NCI-H69 (cell line): ENCODE measurements around the gene COX11.
A peak's percentile ranks its signal among the peaks of the same experiment; 100 is the strongest.

Experiments
- DNase-seq: peaks from one replicate; lab custom pipeline; 2025; lab: John Stamatoyannopoulos, UW

Gene COX11

GRCh38 chr17:54968262-54968987 is at the start of gene COX11, which contains the start of gene STXBP4:
Gene COX11, minus strand, starts transcription at chr17:54968654. Its CDS starts 8 bp downstream, at chr17:54968646.
Gene STXBP4, plus strand, starts transcription at chr17:54968765. Its CDS starts 17,455 bp downstream, at chr17:54986220.
- peak; percentile 98 for DNase-seq

- peak; percentile 34 for DNase-seq
Observed at GRCh38 chr17:55005520-55005919, 37.1 kb upstream of the COX11 start.

GRCh38 chr17:55004484-55004883 is 36.0 kb upstream of the COX11 start:
- no peak for DNase-seq

GRCh38 chr17:55002458-55002857 is 34.0 kb upstream of the COX11 start:
- no peak for DNase-seq

GRCh38 chr17:54996441-54996840 is 28.0 kb upstream of the COX11 start:
- DNase-seq, result no peak

- peak; percentile 77 for DNase-seq
Observed at GRCh38 chr17:54992797-54993639, 24.6 kb upstream of the COX11 start.

GRCh38 chr17:54991567-54991966 is 23.1 kb upstream of the COX11 start:
- no peak for DNase-seq

GRCh38 chr17:54990118-54990517 is 21.7 kb upstream of the COX11 start:
- DNase-seq, result no peak

GRCh38 chr17:54985476-54985875 is 17.0 kb upstream of the COX11 start:
- DNase-seq, result no peak

GRCh38 chr17:54983260-54983659 is 14.8 kb upstream of the COX11 start:
- no peak for DNase-seq

GRCh38 chr17:54982399-54982798 is 13.9 kb upstream of the COX11 start:
- no peak for DNase-seq

GRCh38 chr17:54980375-54980774 is 11.9 kb upstream of the COX11 start:
- no peak for DNase-seq

- peak; percentile 3 for DNase-seq
Observed at GRCh38 chr17:54979657-54980056, 11.2 kb upstream of the COX11 start.

GRCh38 chr17:54977744-54978143 is 9.3 kb upstream of the COX11 start:
- DNase-seq, result no peak

GRCh38 chr17:54976316-54976715 is 7.9 kb upstream of the COX11 start:
- no peak for DNase-seq

- no peak for DNase-seq
Observed at GRCh38 chr17:54974759-54975158, 6.3 kb upstream of the COX11 start.

GRCh38 chr17:54972406-54973138 is 4.1 kb upstream of the COX11 start:
- DNase-seq, result peak; percentile 27

GRCh38 chr17:54971901-54972300 is 3.4 kb upstream of the COX11 start:
- no peak for DNase-seq

GRCh38 chr17:54971147-54971546 is 2.7 kb upstream of the COX11 start:
- peak; percentile 5 for DNase-seq

- no peak for DNase-seq
Observed at GRCh38 chr17:54969658-54970572, 1.5 kb upstream of the COX11 start.

GRCh38 chr17:54968988-54969332 is 506 bp upstream of the COX11 start:
- DNase-seq, result no peak
